Liver (tissue), 3 donors: ENCODE data around the gene TRUB1.

Experiments
- EGR1 ChIP-seq, 2 donors: IDR thresholded peaks; 2 replicates each; pipeline ENCODE4 v1.6.1; 2016 to 2018; ENCODE audit warnings: antibody characterized with exemption in 2 of 2, low read depth in 2 of 2
- JUND ChIP-seq, 2 donors: IDR thresholded peaks; 2 replicates each; pipeline ENCODE4 v1.6.1; 2016; ENCODE audit warnings: antibody characterized with exemption in 2 of 2
- RAD21 ChIP-seq, 2 donors: IDR thresholded peaks; 2 replicates each; pipeline ENCODE4 v1.6.1; 2016; ENCODE audit warnings: antibody characterized with exemption in 2 of 2, mild to moderate bottlenecking in 2 of 2
- RXRA ChIP-seq, 2 donors: IDR thresholded peaks; 2 replicates each; pipeline ENCODE4 v1.6.1; 2017 to 2018; ENCODE audit warnings: antibody characterized with exemption in 2 of 2, mild to moderate bottlenecking in 1 of 2
- TAF1 ChIP-seq: conservative IDR thresholded peaks from 2 replicates; pipeline ENCODE4 v1.6.1; 2016; ENCODE audit warnings: antibody characterized with exemption, mild to moderate bottlenecking
- TF ChIP-seq, protein P1 (sequence below): fragments of 150-350 bp; IDR thresholded peaks from 2 replicates; pipeline ENCODE4 v1.5.1; 2017; ENCODE audit warnings: improper control_type of control experiment, low read depth, low read length; ENCODE audit not compliant: missing input control
- TF ChIP-seq, protein P2 (sequence below): IDR thresholded peaks from 2 replicates; pipeline ENCODE4 v1.6.1; 2016; ENCODE audit warnings: antibody characterized with exemption
- donor health status: healthy.
- donor health status: healthy.

DNA sequence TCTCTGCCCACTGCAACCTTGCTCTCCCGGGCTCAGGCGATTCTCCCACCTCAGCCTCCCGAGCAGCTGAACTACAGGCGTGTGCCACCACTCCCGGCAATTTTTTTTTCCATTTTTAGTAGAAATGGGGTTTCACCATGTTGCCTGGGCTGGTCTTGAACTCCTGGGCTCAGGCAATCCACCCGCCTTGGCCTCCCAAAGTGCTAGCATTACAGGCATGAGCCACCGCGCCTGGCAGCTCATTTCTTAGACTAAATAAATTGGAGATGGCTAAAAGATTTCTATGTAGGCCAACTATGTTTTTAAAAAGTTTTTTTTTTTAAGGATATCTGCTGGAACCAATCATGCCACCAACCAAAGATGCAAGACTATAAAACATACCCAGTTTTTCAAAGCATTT lies 67.8 kb downstream of the TRUB1 start:
- TF ChIP-seq, protein P1, sequence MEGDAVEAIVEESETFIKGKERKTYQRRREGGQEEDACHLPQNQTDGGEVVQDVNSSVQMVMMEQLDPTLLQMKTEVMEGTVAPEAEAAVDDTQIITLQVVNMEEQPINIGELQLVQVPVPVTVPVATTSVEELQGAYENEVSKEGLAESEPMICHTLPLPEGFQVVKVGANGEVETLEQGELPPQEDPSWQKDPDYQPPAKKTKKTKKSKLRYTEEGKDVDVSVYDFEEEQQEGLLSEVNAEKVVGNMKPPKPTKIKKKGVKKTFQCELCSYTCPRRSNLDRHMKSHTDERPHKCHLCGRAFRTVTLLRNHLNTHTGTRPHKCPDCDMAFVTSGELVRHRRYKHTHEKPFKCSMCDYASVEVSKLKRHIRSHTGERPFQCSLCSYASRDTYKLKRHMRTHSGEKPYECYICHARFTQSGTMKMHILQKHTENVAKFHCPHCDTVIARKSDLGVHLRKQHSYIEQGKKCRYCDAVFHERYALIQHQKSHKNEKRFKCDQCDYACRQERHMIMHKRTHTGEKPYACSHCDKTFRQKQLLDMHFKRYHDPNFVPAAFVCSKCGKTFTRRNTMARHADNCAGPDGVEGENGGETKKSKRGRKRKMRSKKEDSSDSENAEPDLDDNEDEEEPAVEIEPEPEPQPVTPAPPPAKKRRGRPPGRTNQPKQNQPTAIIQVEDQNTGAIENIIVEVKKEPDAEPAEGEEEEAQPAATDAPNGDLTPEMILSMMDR, result no peak
- TF ChIP-seq RAD21 (IDR thresholded peaks at IDR 0.05) (no peak), JUND (IDR thresholded peaks at IDR 0.05) (no peak), TAF1 (no peak), EGR1 (IDR thresholded peaks at IDR 0.05; ENCODE audit: low read depth in 2 of 2) (no peak), RXRA (IDR thresholded peaks at IDR 0.05) (no peak)
- TF ChIP-seq, protein P2, sequence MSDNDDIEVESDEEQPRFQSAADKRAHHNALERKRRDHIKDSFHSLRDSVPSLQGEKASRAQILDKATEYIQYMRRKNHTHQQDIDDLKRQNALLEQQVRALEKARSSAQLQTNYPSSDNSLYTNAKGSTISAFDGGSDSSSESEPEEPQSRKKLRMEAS, result no peak
